Peyer's patch (tissue), 4 donors: ENCODE data around the gene RHBDD1.

Source experiments
- CTCF ChIP-seq, 6 experiments: fragments of 450-650 bp in 4 of 6; fragments of 200-600 bp in 2 of 6; sonication (generic) in 1 of 6; IDR thresholded peaks; one replicate each; pipeline ENCODE4 v1.5.1; 2017 to 2019; ENCODE audit warnings: antibody characterized with exemption in 6 of 6, mild to moderate bottlenecking in 3 of 6, moderate library complexity in 1 of 6
- POLR2A ChIP-seq, 2 donors: fragments of 450-650 bp; IDR thresholded peaks; one replicate each; pipeline ENCODE4 v1.5.1; 2017; ENCODE audit warnings: antibody characterized with exemption in 2 of 2, mild to moderate bottlenecking in 2 of 2, moderate library complexity in 2 of 2

DNA sequence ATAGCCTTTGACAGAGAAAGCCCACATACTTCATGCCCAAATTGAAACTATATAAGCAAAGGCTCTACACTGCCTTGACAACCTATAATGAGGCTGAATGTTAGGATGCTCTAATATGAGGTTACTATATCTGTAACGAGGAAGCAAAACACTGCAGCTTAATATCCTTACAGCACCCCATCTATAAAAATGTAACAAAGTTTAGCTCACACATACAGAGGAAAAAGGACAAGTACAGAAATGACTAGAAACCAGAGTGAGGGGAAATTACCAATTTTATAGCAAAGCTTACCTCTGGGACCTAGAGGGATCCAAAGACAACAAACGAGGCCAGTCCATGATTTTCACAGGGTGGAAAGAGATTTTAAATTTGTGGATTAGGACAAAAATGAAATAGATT is 189.7 kb downstream of the RHBDD1 start:
- TF ChIP-seq CTCF (IDR thresholded peaks at IDR 0.05) (no peak), POLR2A (IDR thresholded peaks at IDR 0.05) (no peak)
